B cell (primary cell): ENCODE measurements around the gene SIPA1L3. TPM values are rescaled to one million over a fixed set of nuclear protein-coding genes. Genes with fewer than 3 reads are reported as not detected.

ENCODE experiments used
- ATAC-seq: fragments of 200-7000 bp; cut with Tn5 transposase; one replicate; pipeline ENCODE4 v1.10.0; 2021; ENCODE audit warnings: low read depth, mild to moderate bottlenecking, moderate number of reproducible peaks, moderate library complexity
- CTCF ChIA-PET: fragments of 350-600 bp; sonication (Branson Sonifier 250); formaldehyde crosslinking; loops from one replicate; lab custom pipeline; 2021; ENCODE audit warnings: antibody characterized with exemption, inconsistent platforms; lab: Charles Lee
- POLR2A ChIA-PET: fragments of 350-600 bp; sonication (Branson Sonifier 250); formaldehyde crosslinking; loops from one replicate; lab custom pipeline; 2021; ENCODE audit warnings: antibody characterized with exemption; lab: Charles Lee
- DNase-seq: peaks from one replicate; pipeline ENCODE4 v3.0.0; 2013
- H2AFZ ChIP-seq: 2 replicates; pipeline ENCODE4 v1.6.1; 2012; ENCODE audit warnings: mild to moderate bottlenecking, low read depth, low read length; ENCODE audit not compliant: insufficient read depth, poor library complexity, severe bottlenecking
- H3K27ac ChIP-seq, 2 donors: 1 replicate in 1 of 2; 2 replicates in 1 of 2; pipeline ENCODE4 v1.5.1; 2012 to 2013; ENCODE audit warnings: low read length in 2 of 2, mild to moderate bottlenecking in 2 of 2, moderate library complexity in 1 of 2
- H3K27me3 ChIP-seq, 4 experiments: fragments of 200-600 bp in 1 of 4; sonication (generic) in 1 of 4; replicated peaks in 1 of 4; 1 replicate in 2 of 4; 2 replicates in 2 of 4; pipeline versions ENCODE4 v1.6.1 to v1.7.0; 2013 to 2016; ENCODE audit warnings: low read length in 3 of 4, mild to moderate bottlenecking in 2 of 4, mixed read lengths in 1 of 4, moderate library complexity in 1 of 4; ENCODE audit not compliant: insufficient read depth in 4 of 4, control insufficient read depth in 3 of 4; ENCODE audit errors: control extremely low read depth in 1 of 4
- H3K36me3 ChIP-seq, 2 experiments: replicated peaks in 1 of 2; 1 replicate in 1 of 2; 2 replicates in 1 of 2; pipeline versions ENCODE4 v1.6.1 to v1.7.1; 2013; ENCODE audit warnings: low read length in 1 of 2; ENCODE audit not compliant: insufficient read depth in 2 of 2, control insufficient read depth in 1 of 2; ENCODE audit errors: control extremely low read depth in 1 of 2, extremely low read depth in 1 of 2
- H3K4me1 ChIP-seq, 2 donors: fragments of 200-600 bp in 1 of 2; sonication (generic) in 1 of 2; 1 replicate in 1 of 2; 2 replicates in 1 of 2; pipeline versions ENCODE4 v1.5.1 to v1.6.1; 2013 to 2017; ENCODE audit warnings: low read length in 2 of 2; ENCODE audit not compliant: control insufficient read depth in 2 of 2, insufficient read depth in 2 of 2
- H3K4me2 ChIP-seq: replicated peaks from 2 replicates; pipeline ENCODE3; 2012; ENCODE audit warnings: mild to moderate bottlenecking, low read depth, low read length; ENCODE audit not compliant: poor library complexity, severe bottlenecking
- H3K4me3 ChIP-seq, 5 experiments: fragments of 200-600 bp in 1 of 5; sonication (generic) in 1 of 5; 1 replicate in 3 of 5; 2 replicates in 2 of 5; pipeline versions ENCODE4 v1.5.1 to v1.7.0; 2011 to 2016; ENCODE audit warnings: low read length in 4 of 5, mild to moderate bottlenecking in 4 of 5, low read depth in 2 of 5, control low read depth in 1 of 5, moderate library complexity in 1 of 5; ENCODE audit not compliant: insufficient read depth in 1 of 5; ENCODE audit errors: control extremely low read depth in 1 of 5, extremely low read depth in 1 of 5
- H3K79me2 ChIP-seq: fragments of 200-600 bp; sonication (generic); one replicate; pipeline ENCODE4 v1.6.0; 2016; ENCODE audit warnings: low read length; ENCODE audit not compliant: control insufficient read depth, insufficient read depth
- H3K9ac ChIP-seq: fragments of 200-600 bp; sonication (generic); 2 replicates; pipeline ENCODE4 v1.6.1; 2017; ENCODE audit warnings: mild to moderate bottlenecking, low read length, moderate library complexity
- H3K9me3 ChIP-seq, 3 donors: one replicate each; pipeline versions ENCODE4 v1.6.1 to v1.7.1; 2013; ENCODE audit warnings: low read length in 2 of 3; ENCODE audit not compliant: control insufficient read depth in 2 of 3, insufficient read depth in 1 of 3; ENCODE audit errors: control extremely low read depth in 1 of 3
- H4K20me1 ChIP-seq: 2 replicates; pipeline ENCODE4 v1.6.0; 2012; ENCODE audit warnings: mild to moderate bottlenecking, low read length; ENCODE audit not compliant: insufficient read depth, control insufficient read depth, poor library complexity, severe bottlenecking
- H3K27ac Mint-ChIP-seq: one replicate; pipeline ENCODE4 v1.8.0; 2021; ENCODE audit warnings: mixed read lengths
- H3K27me3 Mint-ChIP-seq: one replicate; pipeline ENCODE4 v1.8.0; 2021; ENCODE audit warnings: mixed read lengths
- H3K4me1 Mint-ChIP-seq: one replicate; pipeline ENCODE4 v1.8.0; 2021; ENCODE audit warnings: mixed read lengths
- H3K4me3 Mint-ChIP-seq: one replicate; pipeline ENCODE4 v1.8.0; 2021; ENCODE audit warnings: mixed read lengths
- H3K9me3 Mint-ChIP-seq: one replicate; pipeline ENCODE4 v1.8.0; 2022; ENCODE audit warnings: mixed read lengths; ENCODE audit not compliant: insufficient read depth
- CTCF ChIP-seq: fragments of 200-600 bp; IDR thresholded peaks from one replicate; pipeline ENCODE4 v1.8.0; 2022; ENCODE audit warnings: antibody characterized with exemption, mild to moderate bottlenecking
- EZH2 ChIP-seq: IDR thresholded peaks from 2 replicates; pipeline ENCODE4 v1.6.1; 2012; ENCODE audit warnings: borderline replicate concordance, low read depth, mild to moderate bottlenecking, moderate library complexity, low read length; ENCODE audit not compliant: insufficient read depth, poor library complexity, severe bottlenecking
- WGBS: methylation state at CpG from one replicate; pipeline ENCODE4 v1.1.5; 2013; ENCODE audit warnings: missing lambda C conversion rate; ENCODE audit not compliant: insufficient coverage; 5-methylcytosine and 5-hydroxymethylcytosine counted together
- intact Hi-C: fragments of 100-400 bp; cut with micrococcal nuclease; formaldehyde crosslinking; loops from one replicate; pipeline ENCODE4 v1.10.0; 2022
- polyA plus RNA-seq: library from polyadenylated mRNA; depleted of rRNA; stranded (reverse); fragments of >200 nt; gene quantifications from 2 replicates; pipeline ENCODE4 v1.2.3, GENCODE V29; 2012
- total RNA-seq, 2 donors: library from RNA; stranded (reverse); fragments of 120-200 nt in 1 of 2; gene quantifications; 1 replicate in 1 of 2; 2 replicates in 1 of 2; pipeline versions ENCODE4 v1.2.3 to v1.2.4, GENCODE V29; 2013 to 2022

SIPA1L3 gene
- total and polyA plus RNA-seq, 2 donors (not counting 1 experiment from before 2014, with no cell fraction given), result 48.3 to 295 TPM

DNA sequence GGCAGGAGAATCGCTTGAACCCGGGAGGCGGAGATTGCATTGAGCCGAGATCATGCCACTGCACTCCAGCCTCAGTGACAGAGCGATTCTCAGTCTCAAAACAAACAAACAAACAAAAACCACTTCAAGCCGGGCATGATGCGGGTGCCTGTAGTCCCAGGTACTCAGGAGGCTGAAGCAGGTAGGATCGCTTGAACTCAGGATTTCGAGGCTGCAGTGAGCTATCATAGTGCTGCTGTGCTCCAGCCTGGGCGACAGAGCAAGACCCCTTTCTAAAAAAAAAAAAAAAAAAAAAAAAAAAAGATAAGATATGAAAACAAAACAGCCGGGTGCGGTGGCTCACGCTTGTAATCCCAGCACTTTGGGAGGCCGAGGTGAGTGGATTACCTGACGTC lies 336.3 kb downstream of the SIPA1L3 start:
- Histone ChIP-seq H3K4me3 (peak overlapping the region in 2 of 5 experiments; percentile 38 to 68), H3K27ac (peak overlapping the region in 1 of 2 donors; percentile 41), H3K27me3 (no peaks in the 10 kb centered on the region), H4K20me1 (no peaks in the 10 kb centered on the region), H3K4me1 (peaks cover 3 to 11% of the 10 kb centered on the region in 2 donors), H3K4me2 (peak overlapping the region; percentile 59), H2AFZ (peak overlapping the region; percentile 54), H3K9me3 (no peaks in the 10 kb centered on the region), H3K36me3 (peaks cover 0 to 2% of the 10 kb centered on the region in 2 experiments), H3K9ac (peak overlapping the region; percentile 60), H3K79me2 (no peaks in the 10 kb centered on the region)
- no peak for TF ChIP-seq EZH2
- TF ChIP-seq CTCF, result no peak
- Mint-ChIP-seq H3K27ac (peak overlapping the region; percentile 82), H3K9me3 (no peaks in the 10 kb centered on the region), H3K4me3 (peak overlapping the region; percentile 82), H3K27me3 (no peaks in the 10 kb centered on the region), H3K4me1 (peaks cover 10% of the 10 kb centered on the region)
- ChIA-PET CTCF (interaction anchor here (0.6 to 5.8 kb wide), 18 partner anchors 9 to 435 kb away, joined by 3 to 59 read pairs (median 9); partner anchors contain the start of genes CATSPERG, KCNK6, PPP1R14A and PSMD8), POLR2A (interaction anchor here (0.6 to 1.6 kb wide), 11 partner anchors 9 to 1202 kb away, joined by 3 to 14 read pairs (median 8); partner anchors contain the start of genes PPP1R14A, PSMD8 and SPINT2)
- WGBS, result 100% methylated on average over 6 of the region's 15 CpGs
- no peak for DNase-seq
- ATAC-seq, result no peak
- intact Hi-C loops, result loop anchor here (1.0 to 5.0 kb wide), 4 partner anchors 14 to 346 kb away; partner anchors contain the start of genes CATSPERG, KCNK6 and YIF1B

- no peak overlapping the region for H3K4me3 ChIP-seq
- Mint-ChIP-seq H3K4me3 (no peak overlapping the region), H3K27me3 (no peaks in the 10 kb centered on the region), H3K9me3 (no peaks in the 10 kb centered on the region), H3K27ac (no peak overlapping the region), H3K4me1 (peaks cover 15% of the 10 kb centered on the region)
- no peaks in the 10 kb centered on the region for H4K20me1 ChIP-seq
- peak overlapping the region; percentile 15 for H3K4me2 ChIP-seq
- H3K9ac ChIP-seq, result no peak overlapping the region
- H3K36me3 ChIP-seq, result peaks cover 0 to 3% of the 10 kb centered on the region in 2 experiments
- no peaks in the 10 kb centered on the region for H3K27me3 ChIP-seq
- 71% methylated on average over 10 of the region's 14 CpGs for WGBS
- CTCF ChIA-PET, result interaction anchor here (1.1 to 5.8 kb wide), 4 partner anchors 10 to 344 kb away, joined by 3 to 59 read pairs (median 46); partner anchors contain the start of genes CATSPERG and PPP1R14A
- DNase-seq (no peak), ATAC-seq (no peak)
- no peak overlapping the region for H3K27ac ChIP-seq
- H3K79me2 ChIP-seq, result no peaks in the 10 kb centered on the region
- peaks cover 3 to 12% of the 10 kb centered on the region in 2 donors for H3K4me1 ChIP-seq
- no peak overlapping the region for H2AFZ ChIP-seq
- POLR2A ChIA-PET, result interaction anchor here (0.6 to 1.2 kb wide), 5 partner anchors 10 to 181 kb away, joined by 3 to 7 read pairs (median 3); partner anchors contain the start of gene PPP1R14A
- no peaks in the 10 kb centered on the region for H3K9me3 ChIP-seq
- intact Hi-C loops, result no loop called here
- TF ChIP-seq EZH2, result no peak
- no peak for TF ChIP-seq CTCF
Measured at GRCh38 chr19:38245826-38246498, 339.0 kb downstream of the SIPA1L3 start.
